Stimulated activated CD8-positive, alpha-beta memory T cell treated with anti-CD3 and anti-CD28 coated beads, Interleukin-15, amount 100 ng/mL, for 24 hours (primary cell): ENCODE measurements around the gene GTF2A1L.
"Not testable (repeated sequence)": the region's sequence is repeated elsewhere in the genome, so short reads cannot be mapped to it uniquely, and the experiment has no call there.

Source experiments
- DNase-seq: peaks from one replicate; pipeline ENCODE4 v3.0.0-alpha.2; 2020; ENCODE audit warnings: low read depth

Gene GTF2A1L

DNA sequence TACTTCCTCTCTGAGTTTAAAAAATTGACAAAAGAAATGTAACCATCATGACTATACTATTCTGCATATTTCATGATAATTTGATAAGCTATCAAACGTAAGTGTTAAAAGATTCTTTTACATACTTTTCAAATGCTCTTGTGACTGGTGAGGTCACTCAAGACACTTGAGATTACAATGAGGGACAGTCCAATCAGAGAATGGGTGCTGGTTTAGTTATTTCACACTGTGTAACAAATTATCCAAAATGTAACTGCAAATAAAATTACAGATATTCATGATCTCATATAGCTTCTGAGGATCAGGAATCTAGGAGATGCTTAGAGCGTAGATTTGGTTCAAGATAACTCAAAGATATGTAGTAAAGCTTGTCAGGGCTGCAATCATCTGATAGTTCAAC is 4.4 kb upstream of the GTF2A1L start:
- no peak for DNase-seq

DNA sequence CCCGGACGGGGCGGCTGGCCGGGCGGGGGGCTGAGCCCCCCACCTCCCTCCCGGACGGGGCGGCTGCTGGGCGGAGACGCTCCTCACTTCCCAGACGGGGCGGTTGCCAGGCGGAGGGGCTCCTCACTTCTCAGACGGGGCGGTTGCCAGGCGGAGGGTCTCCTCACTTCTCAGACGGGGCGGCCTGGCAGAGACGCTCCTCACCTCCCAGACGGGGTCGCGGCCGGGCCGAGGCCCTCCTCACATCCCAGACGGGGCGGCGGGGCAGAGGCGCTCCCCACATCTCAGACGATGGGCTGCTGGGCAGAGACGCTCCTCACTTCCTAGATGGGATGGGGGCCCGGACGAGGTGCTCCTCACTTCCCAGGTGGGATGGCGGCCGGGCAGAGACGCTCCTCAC is 3.1 kb upstream of the GTF2A1L start:
- not testable (repeated sequence) for DNase-seq

GRCh38 chr2:48619526-48619925 is 1.9 kb downstream of the GTF2A1L start:
- DNase-seq, result no peak

DNA sequence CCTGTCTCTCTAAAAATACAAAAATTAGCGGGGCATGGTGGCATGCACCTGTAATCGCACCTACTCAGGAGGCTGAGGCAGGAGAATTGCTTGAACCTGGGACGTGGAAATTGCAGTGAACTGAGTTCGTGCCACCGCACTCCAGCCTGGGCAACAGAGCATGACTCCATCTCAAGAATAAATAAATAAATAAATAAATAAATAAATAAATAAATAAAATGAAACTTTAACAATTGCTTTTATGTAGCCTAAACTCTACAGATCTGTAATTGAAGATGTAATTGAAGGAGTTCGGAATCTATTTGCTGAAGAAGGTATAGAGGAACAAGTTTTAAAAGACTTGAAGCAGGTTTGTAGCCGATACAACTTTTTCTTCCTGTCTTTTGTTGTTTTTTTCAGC is 2.9 kb downstream of the GTF2A1L start:
- no peak for DNase-seq

DNA sequence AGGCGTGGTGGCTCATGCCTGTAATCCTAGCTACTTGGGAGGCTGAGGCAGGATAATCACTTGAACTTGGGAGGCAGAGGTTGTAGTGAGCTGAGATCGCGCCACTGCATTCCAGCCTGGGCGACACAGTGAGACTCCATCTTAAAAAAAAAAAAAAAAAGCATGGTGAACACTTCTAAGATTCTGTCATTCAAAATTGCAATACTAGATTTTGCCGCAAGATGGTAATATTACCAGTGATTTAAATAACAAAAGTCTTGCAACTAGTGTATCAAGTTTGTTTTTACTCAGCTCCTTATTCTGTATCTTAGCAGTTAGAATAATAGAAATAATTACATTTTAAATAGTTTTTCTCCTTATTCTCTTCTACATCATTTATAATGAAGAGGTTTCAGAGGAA is 5.0 kb downstream of the GTF2A1L start:
- not testable (repeated sequence) for DNase-seq

DNA sequence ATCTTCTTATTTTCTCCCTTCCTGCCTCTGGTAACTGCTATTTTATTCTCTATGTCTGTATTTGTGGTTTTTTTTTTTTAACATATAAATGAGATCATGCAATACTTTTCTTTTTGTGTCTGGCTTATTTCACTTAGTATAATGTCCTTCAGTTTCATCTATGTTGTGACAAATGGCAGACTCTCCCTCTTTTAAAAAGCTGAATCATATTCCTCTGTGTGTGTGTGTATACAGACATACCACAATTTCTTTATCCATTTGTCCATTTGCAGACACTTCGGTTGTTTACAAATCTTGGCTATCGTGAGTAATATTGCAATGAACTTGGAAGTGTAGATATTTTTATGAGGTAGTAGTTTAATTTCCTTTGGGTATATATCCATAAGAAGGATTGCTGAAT is 7.0 kb downstream of the GTF2A1L start:
- DNase-seq, result no peak

- DNase-seq, result no peak
Measured at GRCh38 chr2:48626047-48626446, 8.4 kb downstream of the GTF2A1L start.

- no peak for DNase-seq
Measured at GRCh38 chr2:48633143-48633542, 15.5 kb downstream of the GTF2A1L start.

- no peak for DNase-seq
Measured at GRCh38 chr2:48635786-48636185, 18.1 kb downstream of the GTF2A1L start.

DNA sequence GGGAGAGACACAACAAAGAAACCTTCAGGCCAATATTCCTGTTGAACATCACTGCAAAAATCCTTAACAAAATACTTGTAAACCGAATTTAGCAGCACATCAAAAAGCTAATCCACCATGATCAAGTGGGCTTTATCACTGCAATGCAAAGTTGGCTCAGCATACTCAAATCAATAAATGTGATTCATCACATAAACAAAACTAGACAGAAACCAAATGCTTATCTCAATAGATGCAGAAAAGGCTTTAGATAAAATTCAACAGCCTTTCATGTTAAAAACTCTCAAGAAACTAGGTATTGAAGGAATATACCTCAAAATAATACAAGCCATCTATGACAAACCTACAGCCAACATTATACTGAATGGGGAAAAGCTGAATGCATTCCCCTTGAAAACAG is 20.6 kb downstream of the GTF2A1L start:
- no peak for DNase-seq

GRCh38 chr2:48651158-48651790 is 33.6 kb downstream of the GTF2A1L start:
- DNase-seq, result no peak

GRCh38 chr2:48668992-48669391 is 51.3 kb downstream of the GTF2A1L start:
- DNase-seq, result no peak

- DNase-seq, result no peak
Measured at GRCh38 chr2:48673581-48673980, 55.9 kb downstream of the GTF2A1L start.

DNA sequence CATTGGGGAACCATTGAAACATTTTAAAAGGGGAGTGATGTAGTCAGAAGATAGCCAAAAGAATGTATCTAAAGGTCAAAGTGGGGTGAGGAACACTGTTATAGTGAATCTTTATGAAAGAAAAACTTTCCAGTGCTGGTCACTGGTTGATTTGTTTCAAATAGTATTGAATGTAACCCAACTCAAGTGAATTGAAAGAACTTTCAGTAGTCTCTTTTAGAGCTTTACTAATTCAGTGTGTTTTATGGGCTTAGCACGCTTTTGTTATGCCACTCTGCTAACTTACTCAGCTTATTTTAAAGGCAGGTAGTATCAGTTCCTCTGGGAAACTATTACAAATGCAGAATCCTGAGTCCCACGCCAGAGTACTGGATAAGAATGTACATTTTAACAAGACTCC is 57.3 kb downstream of the GTF2A1L start:
- no peak for DNase-seq

GRCh38 chr2:48677450-48677849 is 59.8 kb downstream of the GTF2A1L start:
- DNase-seq, result no peak

GRCh38 chr2:48685126-48685525 is 67.5 kb downstream of the GTF2A1L start:
- DNase-seq, result no peak

- no peak for DNase-seq
Measured at GRCh38 chr2:48691935-48692691, 74.5 kb downstream of the GTF2A1L start.

DNA sequence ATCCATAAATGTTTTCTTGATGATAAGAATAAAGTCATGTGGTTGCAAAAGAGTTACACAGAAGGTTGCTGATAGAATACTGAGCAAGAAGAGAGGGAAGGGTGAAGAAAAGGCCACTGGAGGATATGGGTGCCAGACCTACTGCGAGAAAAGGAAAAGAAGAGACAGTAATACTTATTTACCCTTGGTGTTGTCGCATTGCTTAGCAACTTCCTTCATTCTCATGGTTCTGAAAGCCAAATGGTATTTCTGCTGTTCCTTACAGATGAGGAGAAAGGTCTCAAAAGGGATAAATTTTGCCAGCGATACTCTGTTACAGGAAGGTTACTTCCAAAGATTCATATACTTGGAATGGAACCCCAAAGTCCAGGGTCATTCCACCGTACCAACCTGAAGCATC is 75.4 kb downstream of the GTF2A1L start:
- DNase-seq, result no peak

DNA sequence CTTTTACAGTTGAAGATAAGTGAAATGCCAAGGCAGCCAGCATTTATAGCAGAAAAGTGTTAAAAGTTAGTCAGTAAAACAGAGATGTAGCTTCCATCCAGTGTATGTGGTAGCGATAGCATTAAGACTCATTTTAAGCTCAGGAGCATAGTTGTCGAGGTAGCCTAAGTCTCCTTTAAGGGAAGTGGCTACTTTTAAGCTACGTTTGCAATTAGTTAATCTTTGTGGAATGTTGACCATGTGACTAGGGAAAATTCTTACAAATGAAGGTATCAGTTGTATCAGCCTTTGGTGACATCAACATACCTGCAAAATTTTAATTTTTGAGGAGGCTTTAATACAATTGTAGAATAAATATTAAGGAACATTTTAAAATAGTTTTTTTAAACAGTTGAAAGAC is 76.0 kb downstream of the GTF2A1L start:
- no peak for DNase-seq

GRCh38 chr2:48694149-48694548 is 76.5 kb downstream of the GTF2A1L start:
- no peak for DNase-seq

DNA sequence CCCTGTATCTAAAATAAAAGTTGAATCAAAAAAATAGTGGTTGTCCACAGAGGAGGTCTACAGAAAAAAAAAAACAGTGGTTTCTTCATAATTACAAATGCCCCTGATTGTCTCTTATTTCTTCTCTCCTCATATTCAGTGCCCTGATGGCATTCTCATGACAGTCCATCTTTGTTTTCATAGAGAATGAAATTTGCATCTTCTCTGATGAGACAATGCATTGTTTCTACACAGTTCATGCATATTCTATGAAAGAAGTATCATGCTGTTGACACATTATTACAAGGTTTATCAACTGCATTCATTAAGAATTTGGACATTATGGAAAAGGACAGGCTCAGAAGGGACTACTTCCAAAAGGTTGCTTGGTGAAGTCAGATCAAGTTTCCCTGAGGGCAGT is 78.3 kb downstream of the GTF2A1L start:
- DNase-seq, result no peak

DNA sequence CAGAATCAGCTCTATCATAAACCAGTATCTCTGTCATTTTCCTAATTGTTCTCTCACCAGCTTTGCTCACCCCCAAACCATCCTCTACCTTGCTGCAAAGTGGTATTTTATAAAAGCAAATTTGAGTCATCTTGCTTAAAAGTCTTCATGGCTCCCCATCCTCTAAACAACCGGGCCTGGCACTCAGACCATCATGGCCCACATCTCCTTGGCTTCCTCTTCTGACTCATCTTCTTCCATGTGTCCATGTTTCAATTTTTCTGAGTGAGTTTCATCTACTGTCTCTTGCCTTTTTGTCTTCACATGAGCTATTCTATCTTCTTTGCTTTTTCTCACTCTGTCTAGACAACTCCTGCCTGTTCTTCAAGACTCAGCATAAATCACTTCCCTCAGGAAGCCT is 79.2 kb downstream of the GTF2A1L start:
- DNase-seq, result no peak

GRCh38 chr2:48699348-48699930 is 81.8 kb downstream of the GTF2A1L start:
- DNase-seq, result no peak

- not testable (repeated sequence) for DNase-seq
Measured at GRCh38 chr2:48703621-48704020, 86.0 kb downstream of the GTF2A1L start.
